Kidney (tissue), 14 donors: ENCODE data around the gene KCNQ1OT1. TPM values are rescaled to one million over a fixed set of nuclear protein-coding genes. Genes with fewer than 3 reads are reported as not detected.

Source experiments
- DNase-seq, 5 donors: peaks; one replicate each; pipeline ENCODE4 v3.0.0-alpha.2; 2013 to 2020
- FAIRE-seq: peaks from 2 replicates; lab custom pipeline; 2012; peaks lifted over from hg19 to GRCh38; lab: Jason Lieb, UNC
- H3K27ac ChIP-seq, 2 donors: one replicate each; pipeline ENCODE4 v1.7.0; 2013; ENCODE audit warnings: low read depth in 2 of 2, low read length in 2 of 2, inconsistent platforms in 1 of 2
- H3K27me3 ChIP-seq: one replicate; pipeline ENCODE4 v1.7.1; 2013; ENCODE audit warnings: low read length, inconsistent platforms; ENCODE audit not compliant: control insufficient read depth, insufficient read depth
- H3K36me3 ChIP-seq, 3 donors: one replicate each; pipeline versions ENCODE4 v1.7.0 to v1.7.1; 2013; ENCODE audit warnings: low read length in 3 of 3, control low read depth in 1 of 3, inconsistent platforms in 1 of 3; ENCODE audit not compliant: insufficient read depth in 3 of 3, control insufficient read depth in 2 of 3
- H3K4me1 ChIP-seq, 3 donors: one replicate each; pipeline versions ENCODE4 v1.7.0 to v1.7.1; 2013; ENCODE audit warnings: low read length in 3 of 3, inconsistent platforms in 1 of 3, low read depth in 1 of 3; ENCODE audit not compliant: control insufficient read depth in 2 of 3, insufficient read depth in 2 of 3
- H3K4me3 ChIP-seq, 3 donors: one replicate each; pipeline versions ENCODE4 v1.7.0 to v1.8.1; 2013; ENCODE audit warnings: low read length in 3 of 3, control low read depth in 1 of 3, inconsistent platforms in 1 of 3
- H3K9ac ChIP-seq, 3 donors: one replicate each; pipeline versions ENCODE4 v1.7.0 to v1.7.1; 2013; ENCODE audit warnings: low read length in 3 of 3, control low read depth in 1 of 3, inconsistent platforms in 1 of 3
- H3K9me3 ChIP-seq, 3 donors: one replicate each; pipeline versions ENCODE4 v1.7.0 to v1.7.1; 2013; ENCODE audit warnings: low read length in 3 of 3, control low read depth in 1 of 3, inconsistent platforms in 1 of 3; ENCODE audit not compliant: control insufficient read depth in 2 of 3, insufficient read depth in 1 of 3
- CTCF ChIP-seq: IDR thresholded peaks from 3 replicates; pipeline ENCODE4 v1.5.1; 2012; ENCODE audit warnings: mild to moderate bottlenecking, moderate library complexity, borderline replicate concordance; ENCODE audit not compliant: insufficient read depth; ENCODE audit errors: extremely low read depth
- intact Hi-C: fragments of 100-400 bp; cut with DNase I; formaldehyde crosslinking; loops from one replicate; pipeline ENCODE4 v1.11.1; 2022
- polyA plus RNA-seq: library from polyadenylated mRNA; stranded (reverse); fragments of 350-450 nt; fragmentation: Illumina TruSeq; extraction: RNeasy Lipid Tissue Mini Kit (QIAGEN cat#74804); gene quantifications from one replicate; pipeline ENCODE4 v1.2.3, GENCODE V29; 2014; ENCODE audit warnings: low read depth, low replicate concordance; ENCODE audit not compliant: insufficient read depth
- total RNA-seq: library from RNA; stranded (reverse); fragmentation: NEBNext Ultra II Directional; extraction: Animal tissue kit (Norgen Biotek cat#: 25700); gene quantifications from one replicate; pipeline ENCODE4 v1.2.1, GENCODE V29; 2021
- donor health status: control.
- donor health status: control.
- donor health status: control.
- donor health status: control.
- donor health status: control.
- donor health status: DM: yes; HTN: yes; CAD: no.
- donor health status: Normal renal cell carcinoma (clear cell type).

KCNQ1OT1 gene
- total and polyA plus RNA-seq, 2 donors from 2014 or later = 0.22 to 4.4 TPM

DNA sequence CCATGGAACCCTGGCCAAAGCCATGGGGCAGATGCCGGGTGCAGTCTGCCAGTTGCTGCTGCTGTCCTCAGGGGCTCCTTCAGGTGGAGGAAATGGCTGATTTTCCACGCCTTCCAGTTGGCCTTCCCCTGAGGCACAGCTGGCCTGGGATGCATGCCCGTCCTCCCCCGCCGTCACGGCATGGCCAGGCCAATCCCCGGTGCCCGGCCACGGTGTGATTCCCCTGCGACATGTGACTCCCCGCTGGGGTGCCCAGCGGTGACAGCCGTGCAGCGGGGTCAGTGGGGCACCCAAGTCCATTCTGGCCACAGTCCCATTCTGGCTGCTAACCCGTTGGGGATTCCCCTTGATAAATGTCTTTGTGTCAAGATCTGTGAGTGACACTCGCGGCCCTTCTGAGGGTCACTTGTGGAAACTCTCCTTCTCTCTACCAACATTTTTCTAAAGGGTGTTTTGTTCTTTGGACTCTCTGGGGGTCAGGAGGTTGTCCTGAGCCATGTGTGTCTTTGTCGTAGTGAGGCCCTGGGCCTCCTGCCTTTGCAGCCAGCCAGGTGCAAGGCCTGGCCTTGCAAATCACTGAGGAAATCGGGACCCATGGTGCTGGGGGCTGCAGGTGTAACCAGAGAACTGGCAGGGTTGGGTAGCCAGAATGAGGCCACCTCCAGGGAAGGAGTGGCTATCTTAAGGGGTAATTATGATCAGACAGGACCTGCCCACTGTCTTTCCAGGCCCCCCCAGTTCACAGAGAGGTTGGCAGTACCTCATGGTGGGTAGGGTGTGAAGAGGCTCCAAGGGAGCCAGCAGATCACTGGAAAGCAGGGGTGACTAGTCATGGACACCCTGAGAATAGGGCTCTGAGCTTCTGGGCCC, 37.1 kb downstream of the KCNQ1OT1 start:
- Histone ChIP-seq H3K4me3 (no peak overlapping the region), H3K27ac (no peak overlapping the region), H3K36me3 (peaks cover 0 to 6% (median 0%) of the 10 kb centered on the region in 3 donors), H3K9ac (no peak overlapping the region), H3K27me3 (no peaks in the 10 kb centered on the region), H3K4me1 (no peaks in the 10 kb centered on the region), H3K9me3 (peaks cover 0 to 32% (median 0%) of the 10 kb centered on the region in 3 donors)
- no peak for FAIRE-seq
- peak in 3 of 5 donors; percentile 6 to 50 (median 31) for DNase-seq
- intact Hi-C loops = no loop called here
- TF ChIP-seq CTCF = no peak

- Histone ChIP-seq H3K27me3 (no peaks in the 10 kb centered on the region), H3K36me3 (peaks cover 0 to 6% (median 0%) of the 10 kb centered on the region in 3 donors), H3K9ac (no peak overlapping the region), H3K4me3 (no peak overlapping the region), H3K9me3 (peaks cover 0 to 38% (median 0%) of the 10 kb centered on the region in 3 donors), H3K4me1 (no peaks in the 10 kb centered on the region), H3K27ac (no peak overlapping the region)
- peak in 1 of 5 donors; percentile 29 for DNase-seq
- intact Hi-C loops = no loop called here
- no peak for TF ChIP-seq CTCF
- no peak for FAIRE-seq
Measured at GRCh38 chr11:2662024-2662312, 37.8 kb downstream of the KCNQ1OT1 start.

DNA sequence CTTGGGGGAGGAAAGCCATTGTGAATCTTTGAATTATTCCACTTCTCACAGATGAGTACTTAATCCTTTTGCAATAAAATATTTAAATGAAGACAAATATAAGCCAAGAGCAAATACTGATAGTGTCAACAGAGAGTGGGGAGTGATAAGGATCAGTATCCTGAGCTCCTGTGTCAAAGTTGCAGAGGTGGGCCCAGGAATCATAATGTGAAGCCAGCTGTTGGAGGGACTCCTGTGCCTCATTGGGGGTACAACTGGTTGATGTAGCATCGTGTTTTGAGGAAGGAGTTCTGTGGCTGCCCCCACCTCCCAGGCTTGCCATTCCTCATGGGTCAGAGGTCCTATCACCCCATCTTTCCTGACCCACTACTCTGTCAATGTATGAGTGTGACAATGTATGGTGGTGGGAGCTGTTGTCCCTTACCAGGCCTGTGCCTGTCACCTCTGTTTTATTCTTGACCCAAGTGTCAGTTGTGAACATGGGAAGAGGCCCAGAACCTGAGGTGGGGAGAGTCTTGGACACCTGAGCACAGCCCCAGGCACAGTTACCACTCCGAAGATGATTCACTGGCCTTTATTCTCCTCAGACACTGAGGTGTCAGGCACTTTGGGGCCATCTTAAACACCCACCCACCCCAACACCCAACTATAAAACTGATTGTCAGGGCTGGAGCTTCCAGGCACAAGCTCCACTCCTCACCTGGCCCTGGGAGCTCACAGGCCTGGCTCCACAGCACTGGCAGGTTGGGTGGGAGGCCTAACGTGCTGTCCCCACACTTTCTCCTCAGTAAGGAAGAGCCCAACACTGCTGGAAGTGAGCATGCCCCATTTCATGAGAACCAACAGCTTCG, 38.4 kb downstream of the KCNQ1OT1 start:
- H3K27me3 ChIP-seq = no peaks in the 10 kb centered on the region
- H3K4me3 ChIP-seq = no peak overlapping the region
- DNase-seq (peak in 2 of 5 donors; percentile 6 to 22), FAIRE-seq (no peak)
- H3K9ac ChIP-seq = no peak overlapping the region
- H3K4me1 ChIP-seq = no peaks in the 10 kb centered on the region
- TF ChIP-seq CTCF = no peak
- peaks cover 0 to 6% (median 0%) of the 10 kb centered on the region in 3 donors for H3K36me3 ChIP-seq
- H3K27ac ChIP-seq = no peak overlapping the region
- peaks cover 0 to 42% (median 0%) of the 10 kb centered on the region in 3 donors for H3K9me3 ChIP-seq
- intact Hi-C loops = no loop called here
